HepG2 (cell line): Measurements from ENCODE around the gene QSER1. TPM values are rescaled to one million over a fixed set of nuclear protein-coding genes. Genes with fewer than 3 reads are reported as not detected.

Experiments used
- ATAC-seq: fragments of 200-7000 bp; cut with Tn5 transposase; 3 replicates; pipeline ENCODE4 v1.9.1; 2020; ENCODE audit warnings: mild to moderate bottlenecking, moderate library complexity
- BruUV-seq: library from RNA; stranded (reverse); fragments of 400-500 nt; replicated peaks from 2 replicates; lab custom pipeline; 2021; lab: Mats Ljungman, UMichigan
- CTCF ChIA-PET: fragments of 300-600 bp; formaldehyde crosslinking; extraction: SDS; loops from one replicate; lab custom pipeline; 2021; ENCODE audit warnings: low total read pairs, inconsistent platforms, low intra/inter-chr PET ratio; lab: Yijun Ruan, JAX
- POLR2A ChIA-PET: fragments of 350-600 bp; sonication (Branson Sonifier 250); formaldehyde crosslinking; loops from one replicate; lab custom pipeline; 2020; ENCODE audit warnings: antibody characterized with exemption, inconsistent platforms; lab: Yijun Ruan, JAX
- DNase-seq: peaks from one replicate; pipeline ENCODE4 v3.0.0-alpha.2; 2015; ENCODE audit warnings: low spot score
- FAIRE-seq: peaks from 3 replicates; lab custom pipeline; 2011; peaks lifted over from hg19 to GRCh38; lab: Jason Lieb, UNC
- H2AFZ ChIP-seq: one replicate; pipeline ENCODE4 v1.6.1; 2011; ENCODE audit warnings: low read length, inconsistent platforms
- H3K27ac ChIP-seq: fragments of 300-600 bp; 3 replicates; pipeline ENCODE4 v1.8.0; 2011; ENCODE audit warnings: mixed run types, mild to moderate bottlenecking, mixed read lengths, low read length, inconsistent platforms; ENCODE audit not compliant: insufficient read depth; ENCODE audit errors: extremely low read length
- H3K27me3 ChIP-seq, 2 experiments: fragments of 200-600 bp in 1 of 2; 2 replicates in 1 of 2; 3 replicates in 1 of 2; pipeline versions ENCODE4 v1.6.0 to v1.8.0; 2011; ENCODE audit warnings: low read length in 2 of 2, mild to moderate bottlenecking in 2 of 2, moderate library complexity in 2 of 2, inconsistent platforms in 1 of 2; ENCODE audit not compliant: insufficient read depth in 2 of 2, control insufficient read depth in 1 of 2
- H3K36me3 ChIP-seq, 2 experiments: fragments of 200-600 bp in 1 of 2; replicated peaks in 1 of 2; 2 replicates in 1 of 2; 3 replicates in 1 of 2; pipeline versions ENCODE4 v1.5.1 to v1.8.0; 2011; ENCODE audit warnings: low read length in 2 of 2, inconsistent platforms in 1 of 2; ENCODE audit not compliant: insufficient read depth in 2 of 2, control insufficient read depth in 1 of 2
- H3K4me1 ChIP-seq: 2 replicates; pipeline ENCODE4 v1.5.1; 2012; ENCODE audit warnings: low read length, inconsistent platforms; ENCODE audit not compliant: insufficient read depth
- H3K4me2 ChIP-seq: 2 replicates; pipeline ENCODE4 v1.6.0; 2011; ENCODE audit warnings: low read depth, low read length, inconsistent platforms
- H3K4me3 ChIP-seq, 3 experiments: fragments of 200-600 bp in 1 of 3; sonication (generic), shearing (Covaris generic) in 1 of 3; replicated peaks in 1 of 3; 2 replicates each; pipeline ENCODE4 v1.5.1; 2011 to 2016; ENCODE audit warnings: low read length in 3 of 3, inconsistent platforms in 2 of 3, low read depth in 2 of 3, mild to moderate bottlenecking in 2 of 3, control low read depth in 1 of 3, mixed read lengths in 1 of 3; ENCODE audit not compliant: insufficient read depth in 1 of 3
- H3K79me2 ChIP-seq: one replicate; pipeline ENCODE4 v1.6.1; 2011; ENCODE audit warnings: low read length, inconsistent platforms; ENCODE audit not compliant: insufficient read depth
- H3K9ac ChIP-seq: 2 replicates; pipeline ENCODE4 v1.6.0; 2011; ENCODE audit warnings: mild to moderate bottlenecking, low read depth, low read length, inconsistent platforms; ENCODE audit not compliant: insufficient read depth
- H3K9me3 ChIP-seq: 2 replicates; pipeline ENCODE4 v1.5.1; 2012; ENCODE audit warnings: mild to moderate bottlenecking, low read length
- H4K20me1 ChIP-seq: 2 replicates; pipeline ENCODE4 v1.6.0; 2011; ENCODE audit warnings: inconsistent platforms, mild to moderate bottlenecking, low read length, moderate library complexity; ENCODE audit not compliant: insufficient read depth
- FOXA1 ChIP-seq, 2 experiments: fragments of 450-650 bp in 1 of 2; sonication (generic) in 1 of 2; formaldehyde crosslinking in 1 of 2; IDR thresholded peaks; 2 replicates each; pipeline versions ENCODE4 v1.4.0 to v1.6.1; 2016 to 2020; ENCODE audit warnings: missing genetic modification reagents in 1 of 2
- FOXA3 ChIP-seq: IDR thresholded peaks from 2 replicates; pipeline ENCODE4 v1.6.1; 2016; ENCODE audit warnings: missing genetic modification reagents, missing compliant biosample characterization
- GATAD2A ChIP-seq: IDR thresholded peaks from 2 replicates; pipeline ENCODE4 v1.6.1; 2016
- KDM1A ChIP-seq: IDR thresholded peaks from 2 replicates; pipeline ENCODE4 v1.6.1; 2016; ENCODE audit warnings: missing compliant biosample characterization
- SOX13 ChIP-seq, 3 experiments: fragments of 450-650 bp in 1 of 3; sonication (generic) in 1 of 3; formaldehyde crosslinking in 1 of 3; IDR thresholded peaks in 2 of 3; conservative IDR thresholded peaks in 1 of 3; 2 replicates each; pipeline versions ENCODE4 v1.5.0 to v1.6.1; 2016 to 2020; ENCODE audit warnings: antibody characterized with exemption in 1 of 3, mild to moderate bottlenecking in 1 of 3, missing compliant biosample characterization in 1 of 3, missing genetic modification reagents in 1 of 3, moderate library complexity in 1 of 3
- SOX5 ChIP-seq: IDR thresholded peaks from 2 replicates; pipeline ENCODE4 v1.6.1; 2016; ENCODE audit warnings: borderline replicate concordance
- SOX6 ChIP-seq, 2 experiments: fragments of 450-650 bp in 1 of 2; sonication (generic) in 1 of 2; formaldehyde crosslinking in 1 of 2; IDR thresholded peaks; 2 replicates each; pipeline versions ENCODE4 v1.4.0 to v1.6.1; 2017 to 2020; ENCODE audit warnings: antibody characterized with exemption in 1 of 2, mild to moderate bottlenecking in 1 of 2, missing genetic modification reagents in 1 of 2
- ZFP62 ChIP-seq: sonication (generic); formaldehyde crosslinking; IDR thresholded peaks from 2 replicates; pipeline ENCODE4 v1.4.0; 2020; ENCODE audit warnings: missing genetic modification reagents
- ZFYVE20 ChIP-seq: sonication (generic); formaldehyde crosslinking; IDR thresholded peaks from 2 replicates; pipeline ENCODE4 v1.8.0; 2023; ENCODE audit warnings: low read depth, mild to moderate bottlenecking, moderate library complexity, missing genetic modification reagents, borderline replicate concordance
- ZNF850 ChIP-seq: sonication (generic); formaldehyde crosslinking; conservative IDR thresholded peaks from 2 replicates; pipeline ENCODE4 v1.9.0; 2021; ENCODE audit warnings: mild to moderate bottlenecking, missing genetic modification reagents
- in situ Hi-C: cut with HindIII; loops from 2 replicates; pipeline ENCODE4 v1.10.0; 2017; ENCODE audit warnings: low pct_unique_long_range_greater_than_20kb; ENCODE audit not compliant: extremely low pct_ligation_motif_present
- intact Hi-C: fragments of 100-400 bp; cut with micrococcal nuclease; formaldehyde crosslinking; loops from one replicate; pipeline ENCODE4 v1.10.0; 2022; ENCODE audit not compliant: unreplicated experiment
- polyA plus RNA-seq, 8 experiments: library from polyadenylated mRNA; depleted of rRNA in 3 of 8; stranded (reverse) in 7 of 8; unstranded in 1 of 8; fragments of >200 nt; fragmentation: Illumina TruSeq in 4 of 8; extraction: Trizol in 4 of 8; gene quantifications; 2 replicates each; pipeline versions ENCODE4 v1.2.1 to v1.2.3, GENCODE V29; 2011 to 2016; ENCODE audit warnings: low read depth in 4 of 8, missing spikeins in 1 of 8, mixed read lengths in 1 of 8; ENCODE audit not compliant: insufficient read depth in 1 of 8
- total RNA-seq, 5 experiments: library from RNA; depleted of rRNA; stranded (reverse); fragments of >200 nt; fragmentation: Illumina TruSeq; extraction: Trizol; gene quantifications; 2 replicates each; pipeline ENCODE4 v1.2.3, GENCODE V29; 2016; ENCODE audit warnings: low read depth in 1 of 5
- TF ChIP-seq, protein P1 (sequence below): sonication (generic); formaldehyde crosslinking; IDR thresholded peaks from 2 replicates; pipeline ENCODE4; 2020; ENCODE audit warnings: missing genetic modification reagents, mild to moderate bottlenecking, borderline replicate concordance
- TF ChIP-seq, protein P2 (sequence below): IDR thresholded peaks from 2 replicates; pipeline ENCODE4 v1.6.1; 2018; ENCODE audit warnings: missing genetic modification reagents
- TF ChIP-seq, protein P3 (sequence below): sonication (generic); formaldehyde crosslinking; IDR thresholded peaks from 2 replicates; pipeline ENCODE4 v1.4.0; 2020; ENCODE audit warnings: missing genetic modification reagents

QSER1 gene
- total and polyA plus RNA-seq, 2 of the 13 experiments (the other 11 are each of a cell fraction or from before 2014, with no cell fraction given) = 8.9 to 17.3 TPM

DNA sequence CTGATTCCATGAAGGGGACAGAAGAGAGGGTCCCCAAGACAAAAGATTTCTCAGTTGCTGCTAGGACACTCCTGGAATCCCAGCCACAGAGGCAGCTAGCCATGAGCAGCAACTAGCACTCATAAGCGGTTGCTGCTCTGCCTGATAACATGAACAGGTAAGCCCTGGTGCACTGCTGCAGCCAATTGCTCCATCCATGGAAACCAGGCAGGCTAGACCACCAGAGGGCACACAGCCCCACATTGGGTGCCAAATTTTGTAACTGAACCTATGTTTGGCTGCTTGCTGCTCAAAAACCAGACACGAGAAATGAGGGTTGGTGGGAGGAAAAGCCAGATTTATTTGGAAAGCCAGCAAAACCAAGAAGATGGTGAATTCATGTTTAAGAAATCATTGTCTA is 21.9 kb upstream of the QSER1 start (continued):
- no peak for TF ChIP-seq ZFYVE20 (CRISPR knock-in tag)
- TF ChIP-seq, protein P1, sequence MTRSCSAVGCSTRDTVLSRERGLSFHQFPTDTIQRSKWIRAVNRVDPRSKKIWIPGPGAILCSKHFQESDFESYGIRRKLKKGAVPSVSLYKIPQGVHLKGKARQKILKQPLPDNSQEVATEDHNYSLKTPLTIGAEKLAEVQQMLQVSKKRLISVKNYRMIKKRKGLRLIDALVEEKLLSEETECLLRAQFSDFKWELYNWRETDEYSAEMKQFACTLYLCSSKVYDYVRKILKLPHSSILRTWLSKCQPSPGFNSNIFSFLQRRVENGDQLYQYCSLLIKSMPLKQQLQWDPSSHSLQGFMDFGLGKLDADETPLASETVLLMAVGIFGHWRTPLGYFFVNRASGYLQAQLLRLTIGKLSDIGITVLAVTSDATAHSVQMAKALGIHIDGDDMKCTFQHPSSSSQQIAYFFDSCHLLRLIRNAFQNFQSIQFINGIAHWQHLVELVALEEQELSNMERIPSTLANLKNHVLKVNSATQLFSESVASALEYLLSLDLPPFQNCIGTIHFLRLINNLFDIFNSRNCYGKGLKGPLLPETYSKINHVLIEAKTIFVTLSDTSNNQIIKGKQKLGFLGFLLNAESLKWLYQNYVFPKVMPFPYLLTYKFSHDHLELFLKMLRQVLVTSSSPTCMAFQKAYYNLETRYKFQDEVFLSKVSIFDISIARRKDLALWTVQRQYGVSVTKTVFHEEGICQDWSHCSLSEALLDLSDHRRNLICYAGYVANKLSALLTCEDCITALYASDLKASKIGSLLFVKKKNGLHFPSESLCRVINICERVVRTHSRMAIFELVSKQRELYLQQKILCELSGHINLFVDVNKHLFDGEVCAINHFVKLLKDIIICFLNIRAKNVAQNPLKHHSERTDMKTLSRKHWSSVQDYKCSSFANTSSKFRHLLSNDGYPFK (CRISPR knock-in tag) = no peak
- TF ChIP-seq, protein P2, sequence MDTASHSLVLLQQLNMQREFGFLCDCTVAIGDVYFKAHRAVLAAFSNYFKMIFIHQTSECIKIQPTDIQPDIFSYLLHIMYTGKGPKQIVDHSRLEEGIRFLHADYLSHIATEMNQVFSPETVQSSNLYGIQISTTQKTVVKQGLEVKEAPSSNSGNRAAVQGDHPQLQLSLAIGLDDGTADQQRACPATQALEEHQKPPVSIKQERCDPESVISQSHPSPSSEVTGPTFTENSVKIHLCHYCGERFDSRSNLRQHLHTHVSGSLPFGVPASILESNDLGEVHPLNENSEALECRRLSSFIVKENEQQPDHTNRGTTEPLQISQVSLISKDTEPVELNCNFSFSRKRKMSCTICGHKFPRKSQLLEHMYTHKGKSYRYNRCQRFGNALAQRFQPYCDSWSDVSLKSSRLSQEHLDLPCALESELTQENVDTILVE = no peak

DNA sequence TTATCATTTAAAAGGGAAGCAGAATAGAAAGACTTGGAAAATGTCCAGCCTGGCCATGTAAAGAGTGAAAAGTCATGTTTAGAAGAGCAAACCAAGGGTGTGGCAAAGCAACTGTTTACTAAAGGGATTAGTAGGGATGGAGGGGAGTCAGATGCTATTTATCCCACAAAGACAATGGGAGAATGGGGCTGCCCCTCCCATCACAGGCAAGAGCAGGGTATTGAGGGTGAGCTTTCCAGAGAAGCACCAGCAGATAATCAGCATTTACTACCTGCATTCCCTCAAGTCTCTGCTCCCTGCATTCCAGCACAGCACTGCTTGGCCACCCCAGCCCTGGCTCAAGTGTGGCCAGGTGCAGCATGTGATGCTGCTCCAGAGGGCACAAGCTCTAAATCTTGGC is 18.5 kb upstream of the QSER1 start:
- H3K36me3 ChIP-seq = no peaks in the 10 kb centered on the region
- in situ Hi-C loops = no loop called here
- intact Hi-C loops = no loop called here
- no peaks in the 10 kb centered on the region; the same call in 1 of the 2 replicates for H3K4me1 ChIP-seq
- H4K20me1 ChIP-seq = no peaks in the 10 kb centered on the region
- no peak overlapping the region for H2AFZ ChIP-seq
- no peaks in the 10 kb centered on the region for H3K79me2 ChIP-seq
- H3K27ac ChIP-seq = no peak overlapping the region
- no peak overlapping the region for H3K4me2 ChIP-seq
- ATAC-seq (peak; percentile 53), FAIRE-seq (no peak), DNase-seq (peak; percentile 37)
- POLR2A ChIA-PET = no interaction called here
- H3K27me3 ChIP-seq = no peaks in the 10 kb centered on the region
- no peak overlapping the region for H3K4me3 ChIP-seq
- CTCF ChIA-PET = no interaction called here
- no peaks in the 10 kb centered on the region for H3K9me3 ChIP-seq
- no peak overlapping the region for H3K9ac ChIP-seq
- BruUV-seq = no TSS peak
- 0 out of 2 replicates have a peak, but pooled peaks have one; percentile 29 for TF ChIP-seq KDM1A (CRISPR knock-in tag)
- no peak for TF ChIP-seq SOX13 (IDR thresholded peaks at IDR 0.05)
- TF ChIP-seq SOX13 (CRISPR knock-in tag; conservative IDR thresholded peaks at IDR 0.05 in 1 of 2, IDR thresholded peaks at IDR 0.05 in 1 of 2) = peak in 1 of 2 experiments; percentile 89; a peak in 2 of 4 replicates
- TF ChIP-seq GATAD2A (CRISPR knock-in tag) = 0 out of 2 replicates have a peak, but pooled peaks have one; percentile 23
- peak; percentile 41; the same call in 1 of the 2 replicates for TF ChIP-seq FOXA3 (CRISPR knock-in tag)
- TF ChIP-seq ZNF850 (CRISPR knock-in tag) = no peak
- TF ChIP-seq FOXA1 (IDR thresholded peaks at IDR 0.05) = no peak
- TF ChIP-seq FOXA1 (CRISPR knock-in tag; IDR thresholded peaks at IDR 0.05) = peak; percentile 14; the same call in 1 of the 2 replicates
- TF ChIP-seq ZFP62 (CRISPR knock-in tag) = no peak
- TF ChIP-seq, protein P3, sequence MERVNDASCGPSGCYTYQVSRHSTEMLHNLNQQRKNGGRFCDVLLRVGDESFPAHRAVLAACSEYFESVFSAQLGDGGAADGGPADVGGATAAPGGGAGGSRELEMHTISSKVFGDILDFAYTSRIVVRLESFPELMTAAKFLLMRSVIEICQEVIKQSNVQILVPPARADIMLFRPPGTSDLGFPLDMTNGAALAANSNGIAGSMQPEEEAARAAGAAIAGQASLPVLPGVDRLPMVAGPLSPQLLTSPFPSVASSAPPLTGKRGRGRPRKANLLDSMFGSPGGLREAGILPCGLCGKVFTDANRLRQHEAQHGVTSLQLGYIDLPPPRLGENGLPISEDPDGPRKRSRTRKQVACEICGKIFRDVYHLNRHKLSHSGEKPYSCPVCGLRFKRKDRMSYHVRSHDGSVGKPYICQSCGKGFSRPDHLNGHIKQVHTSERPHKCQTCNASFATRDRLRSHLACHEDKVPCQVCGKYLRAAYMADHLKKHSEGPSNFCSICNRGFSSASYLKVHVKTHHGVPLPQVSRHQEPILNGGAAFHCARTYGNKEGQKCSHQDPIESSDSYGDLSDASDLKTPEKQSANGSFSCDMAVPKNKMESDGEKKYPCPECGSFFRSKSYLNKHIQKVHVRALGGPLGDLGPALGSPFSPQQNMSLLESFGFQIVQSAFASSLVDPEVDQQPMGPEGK (CRISPR knock-in tag) = peak; percentile 26; the same call in 1 of the 2 replicates
- TF ChIP-seq SOX5 (CRISPR knock-in tag) = peak; percentile 72; the same call in 1 of the 2 replicates
- TF ChIP-seq SOX6 (IDR thresholded peaks at IDR 0.05) = no peak
- TF ChIP-seq SOX6 (CRISPR knock-in tag; IDR thresholded peaks at IDR 0.05) = peak; percentile 75
